Karpas-422 (cell line): ENCODE measurements around the gene ZNF740. TPM values are rescaled to one million over a fixed set of nuclear protein-coding genes. Genes with fewer than 3 reads are reported as not detected.

Source experiments
- DNase-seq: peaks from one replicate; pipeline ENCODE4 v3.0.0-alpha.2; 2015
- H2AFZ ChIP-seq: fragments of 200-600 bp; sonication (generic); 2 replicates; pipeline ENCODE4 v1.6.1; 2014; ENCODE audit warnings: antibody characterized with exemption, low read length, mixed read lengths
- H3K27ac ChIP-seq: fragments of 200-600 bp; sonication (generic); 2 replicates; pipeline ENCODE4 v1.5.1; 2014; ENCODE audit warnings: mild to moderate bottlenecking, low read length, moderate library complexity
- H3K27me3 ChIP-seq: fragments of 200-600 bp; sonication (generic); 2 replicates; pipeline ENCODE4 v1.6.1; 2014; ENCODE audit warnings: low read length, mixed read lengths
- H3K36me3 ChIP-seq: fragments of 200-600 bp; sonication (generic); 2 replicates; pipeline ENCODE4 v1.6.1; 2014; ENCODE audit warnings: low read length, mixed read lengths; ENCODE audit not compliant: insufficient read depth
- H3K4me1 ChIP-seq: fragments of 200-600 bp; sonication (generic); 2 replicates; pipeline ENCODE4 v1.6.1; 2014; ENCODE audit warnings: mild to moderate bottlenecking, low read length, mixed read lengths
- H3K4me2 ChIP-seq: fragments of 200-600 bp; sonication (generic); 2 replicates; pipeline ENCODE4 v1.6.1; 2014; ENCODE audit warnings: low read length, low read depth, mild to moderate bottlenecking; ENCODE audit not compliant: poor library complexity, severe bottlenecking
- H3K4me3 ChIP-seq: fragments of 200-600 bp; sonication (generic); 2 replicates; pipeline ENCODE4 v1.5.1; 2014; ENCODE audit warnings: mild to moderate bottlenecking, antibody characterized with exemption, low read length, mixed read lengths
- H3K79me2 ChIP-seq: fragments of 200-600 bp; sonication (generic); 2 replicates; pipeline ENCODE4 v1.6.1; 2014; ENCODE audit warnings: mild to moderate bottlenecking, low read length, mixed read lengths
- H3K9ac ChIP-seq: fragments of 200-600 bp; sonication (generic); 2 replicates; pipeline ENCODE4 v1.6.0; 2014; ENCODE audit warnings: low read length
- H3K9me2 ChIP-seq: fragments of 200-600 bp; sonication (generic), shearing (Covaris generic); replicated peaks from 2 replicates; pipeline ENCODE4 v1.6.0; 2014; ENCODE audit warnings: mild to moderate bottlenecking, low read length, moderate library complexity; ENCODE audit not compliant: insufficient read depth
- H3K9me3 ChIP-seq: fragments of 300-700, 200-600 bp; sonication (generic); 2 replicates; pipeline ENCODE4 v1.6.1; 2014; ENCODE audit warnings: low read length, mixed read lengths
- H4K20me1 ChIP-seq: fragments of 200-600 bp; sonication (generic); 2 replicates; pipeline ENCODE4 v1.6.1; 2014; ENCODE audit warnings: mild to moderate bottlenecking, antibody characterized with exemption, low read length, low read depth; ENCODE audit not compliant: insufficient read depth
- small RNA-seq: library from RNA; depleted of rRNA; stranded (forward); fragments of <200 nt; gene quantifications from one replicate; pipeline ENCODE3, GENCODE V24; 2014
- total RNA-seq: library from RNA; depleted of rRNA; stranded (reverse); fragments of >200 nt; shearing (Covaris generic); gene quantifications from 2 replicates; pipeline ENCODE4 v1.2.3, GENCODE V29; 2014; ENCODE audit warnings: low replicate concordance; rRNA removed

ZNF740 gene
- total RNA-seq, 1 experiment from 2014 or later = 30.6 TPM

- no peak overlapping the region for H2AFZ ChIP-seq
Observed at GRCh38 chr12:53244337-53244736, 63.8 kb downstream of the ZNF740 start.

More at GRCh38 chr12:53244337-53244736, 63.8 kb downstream of the ZNF740 start:
- Histone ChIP-seq H3K27me3 (no peaks in the 10 kb centered on the region), H3K9me3 (no peaks in the 10 kb centered on the region), H3K9me2 (no peaks in the 10 kb centered on the region), H3K4me2 (no peak overlapping the region), H3K79me2 (no peaks in the 10 kb centered on the region), H3K27ac (no peak overlapping the region), H3K9ac (no peak overlapping the region), H3K4me1 (no peaks in the 10 kb centered on the region), H4K20me1 (no peaks in the 10 kb centered on the region), H3K4me3 (no peak overlapping the region), H3K36me3 (no peaks in the 10 kb centered on the region)
- DNase-seq = no peak

Small RNA genes within 50 kb of the gene (small RNA-seq; reads per million reads assigned to genes)
- gene HIGD1AP1 (not detected), gene RNU6-333P (not detected)

Other genes starting within 250 kb of the ZNF740 start
- not detected in 2 replicates for gene KRT18, start 231.6 kb upstream of the ZNF740 start, total RNA-seq
- 549 and 718 TPM in 2 replicates for gene EIF4B, start 174.3 kb upstream of the ZNF740 start, total RNA-seq
- 0.48 TPM in 1 of 2 replicates, not detected in the other for gene TNS2, start 130.7 kb upstream of the ZNF740 start, total RNA-seq
- 11.1 and 17.4 TPM in 2 replicates for gene SPRYD3, start 101.3 kb upstream of the ZNF740 start, total RNA-seq
- gene IGFBP6, start 83.1 kb upstream of the ZNF740 start, total RNA-seq = 0.54 TPM in 1 of 2 replicates, not detected in the other
- gene SOAT2, start 77.2 kb upstream of the ZNF740 start, total RNA-seq = not detected in 2 replicates
- 13.1 and 19.2 TPM in 2 replicates for gene CSAD, start 203 bp downstream of the ZNF740 start, total RNA-seq
- gene ITGB7, start 26.5 kb downstream of the ZNF740 start, total RNA-seq = 124 and 159 TPM in 2 replicates
- gene RARG, start 51.5 kb downstream of the ZNF740 start, total RNA-seq = 1.7 and 6.5 TPM in 2 replicates
- gene ESPL1, start 87.6 kb downstream of the ZNF740 start, total RNA-seq = 9.4 and 22.8 TPM in 2 replicates
- gene PFDN5, start 114.8 kb downstream of the ZNF740 start, total RNA-seq = 387 and 492 TPM in 2 replicates
- 67.1 and 85.5 TPM in 2 replicates for gene MYG1, start 119.0 kb downstream of the ZNF740 start, total RNA-seq
- 37.3 and 63.6 TPM in 2 replicates for gene AAAS, start 140.9 kb downstream of the ZNF740 start, total RNA-seq
- gene SP7, start 155.6 kb downstream of the ZNF740 start, total RNA-seq = not detected in 2 replicates
- 29.9 and 36.5 TPM in 2 replicates for gene SP1, start 199.5 kb downstream of the ZNF740 start, total RNA-seq
- gene AMHR2, start 243.1 kb downstream of the ZNF740 start, total RNA-seq = not detected in 2 replicates